Esophagus squamous epithelium (tissue), 5 donors: ENCODE results near the gene RHOT2. TPM values are rescaled to one million over a fixed set of nuclear protein-coding genes. Genes with fewer than 3 reads are reported as not detected.

ENCODE experiments used
- DNase-seq: peaks from one replicate; lab custom pipeline; 2025; lab: John Stamatoyannopoulos, UW
- H3K27ac ChIP-seq, 4 donors: fragments of 200-600 bp; sonication (generic); one replicate each; pipeline ENCODE4 v1.5.1; 2016 to 2019; ENCODE audit warnings: mild to moderate bottlenecking in 1 of 4
- H3K27me3 ChIP-seq, 4 donors: fragments of 200-600 bp; sonication (generic); 1 replicate in 3 of 4; 2 replicates in 1 of 4; pipeline versions ENCODE4 v1.5.1 to v1.6.0; 2017 to 2021; ENCODE audit warnings: antibody characterized with exemption in 1 of 4
- H3K36me3 ChIP-seq, 3 donors: fragments of 200-600 bp; sonication (generic); one replicate each; pipeline ENCODE4 v1.5.1; 2016 to 2019
- H3K4me1 ChIP-seq, 3 donors: fragments of 200-600 bp; sonication (generic); one replicate each; pipeline ENCODE4 v1.5.1; 2017 to 2019
- H3K4me3 ChIP-seq, 4 donors: fragments of 200-600 bp; sonication (generic); 1 replicate in 3 of 4; 2 replicates in 1 of 4; pipeline ENCODE4 v1.5.1; 2016 to 2019; ENCODE audit warnings: mild to moderate bottlenecking in 2 of 4, moderate library complexity in 1 of 4
- H3K9me3 ChIP-seq, 3 donors: fragments of 200-600 bp; sonication (generic); one replicate each; pipeline ENCODE4 v1.5.1; 2016 to 2019
- CTCF ChIP-seq, 6 experiments: fragments of 450-650 bp in 4 of 6; fragments of 200-600 bp in 2 of 6; sonication (generic) in 2 of 6; IDR thresholded peaks; one replicate each; pipeline ENCODE4 v1.5.1; 2016 to 2019; ENCODE audit warnings: antibody characterized with exemption in 6 of 6, mild to moderate bottlenecking in 4 of 6, moderate library complexity in 4 of 6
- POLR2A ChIP-seq, 4 donors: fragments of 450-650 bp; IDR thresholded peaks; one replicate each; pipeline ENCODE4 v1.6.1; 2017; ENCODE audit warnings: antibody characterized with exemption in 4 of 4, mild to moderate bottlenecking in 4 of 4, moderate library complexity in 3 of 4
- WGBS, 2 donors: methylation state at CpG; one replicate each; pipeline ENCODE4 v1.1.5; 2018; 5-methylcytosine and 5-hydroxymethylcytosine counted together
- intact Hi-C: fragments of 100-400 bp; cut with DNase I; formaldehyde crosslinking; loops from one replicate; pipeline ENCODE4 v1.15.0; 2022
- total RNA-seq, 4 donors: library from RNA; depleted of rRNA; stranded (reverse); fragments of >200 nt; gene quantifications; one replicate each; pipeline ENCODE4 v1.1.0, GENCODE V29; 2016
- donor health status: DM: yes; HTN: yes; CAD: no.

The RHOT2 gene
- total RNA-seq, 4 donors from 2014 or later = 28.4 to 70.2 (median 48.9) TPM

GRCh38 chr16:707062-707538 lies 39.2 kb downstream of the RHOT2 start:
- no peak overlapping the region for H3K4me3 ChIP-seq
- peaks cover 16 to 64% (median 16%) of the 10 kb centered on the region in 3 donors for H3K4me1 ChIP-seq
- WGBS, 2 donors = 0 to 32% methylated on average over 2 of the region's 14 CpGs
- H3K9me3 ChIP-seq = no peaks in the 10 kb centered on the region
- no peak for TF ChIP-seq POLR2A (IDR thresholded peaks at IDR 0.05)
- TF ChIP-seq CTCF (IDR thresholded peaks at IDR 0.05) = no peak
- no peaks in the 10 kb centered on the region for H3K36me3 ChIP-seq
- intact Hi-C loops = no loop called here
- DNase-seq = no peak
- H3K27me3 ChIP-seq = peaks cover 26 to 100% (median 52%) of the 10 kb centered on the region in 4 donors
- no peak overlapping the region for H3K27ac ChIP-seq

- H3K4me3 ChIP-seq = no peak overlapping the region
- H3K27ac ChIP-seq = no peak overlapping the region
- no peak for TF ChIP-seq POLR2A (IDR thresholded peaks at IDR 0.05)
- TF ChIP-seq CTCF (IDR thresholded peaks at IDR 0.05) = no peak
- H3K4me1 ChIP-seq = peaks cover 16 to 73% (median 16%) of the 10 kb centered on the region in 3 donors
- intact Hi-C loops = no loop called here
- peaks cover 25 to 94% (median 46%) of the 10 kb centered on the region in 4 donors for H3K27me3 ChIP-seq
- no peaks in the 10 kb centered on the region for H3K36me3 ChIP-seq
- no peak for DNase-seq
- 35 to 60% methylated on average over 2 to 3 of the region's 3 CpGs for WGBS, 2 donors
- no peaks in the 10 kb centered on the region for H3K9me3 ChIP-seq
Measured at GRCh38 chr16:708019-708418, 40.1 kb downstream of the RHOT2 start.

GRCh38 chr16:708959-709358 lies 41.0 kb downstream of the RHOT2 start:
- no peaks in the 10 kb centered on the region for H3K9me3 ChIP-seq
- intact Hi-C loops = no loop called here
- peaks cover 19 to 85% (median 42%) of the 10 kb centered on the region in 4 donors for H3K27me3 ChIP-seq
- no peaks in the 10 kb centered on the region for H3K36me3 ChIP-seq
- TF ChIP-seq CTCF (IDR thresholded peaks at IDR 0.05) (no peak), POLR2A (IDR thresholded peaks at IDR 0.05) (no peak)
- no peak overlapping the region for H3K27ac ChIP-seq
- WGBS, 2 donors = 100% methylated on average over 1 of the region's 4 CpGs; no CpG with 5 or more reads in 1 of the 2 donors
- no peak overlapping the region for H3K4me3 ChIP-seq
- H3K4me1 ChIP-seq = peaks cover 16 to 75% (median 16%) of the 10 kb centered on the region in 3 donors
- no peak for DNase-seq

- H3K9me3 ChIP-seq = no peaks in the 10 kb centered on the region
- 20 to 42% methylated on average over 7 to 15 of the region's 30 CpGs for WGBS, 2 donors
- no peak for DNase-seq
- H3K27me3 ChIP-seq = peaks cover 11 to 84% (median 37%) of the 10 kb centered on the region in 4 donors
- H3K36me3 ChIP-seq = no peaks in the 10 kb centered on the region
- peaks cover 22 to 79% (median 23%) of the 10 kb centered on the region in 3 donors for H3K4me1 ChIP-seq
- TF ChIP-seq CTCF (IDR thresholded peaks at IDR 0.05) (no peak), POLR2A (IDR thresholded peaks at IDR 0.05) (no peak)
- intact Hi-C loops = loop anchor here (5.0 kb wide), 1 partner anchor 77 kb away; the partner anchor contains the start of genes CHTF18 and RPUSD1
- H3K27ac ChIP-seq = no peak overlapping the region
- H3K4me3 ChIP-seq = no peak overlapping the region
Measured at GRCh38 chr16:709566-710499, 41.9 kb downstream of the RHOT2 start.
